ENCODE results near the gene ASNSD1.
A peak's percentile ranks its signal among the peaks of the same experiment; 100 is the strongest.
"Not testable (repeated sequence)": the region's sequence is repeated elsewhere in the genome, so short reads cannot be mapped to it uniquely, and the experiment has no call there.

Gene ASNSD1

DNA sequence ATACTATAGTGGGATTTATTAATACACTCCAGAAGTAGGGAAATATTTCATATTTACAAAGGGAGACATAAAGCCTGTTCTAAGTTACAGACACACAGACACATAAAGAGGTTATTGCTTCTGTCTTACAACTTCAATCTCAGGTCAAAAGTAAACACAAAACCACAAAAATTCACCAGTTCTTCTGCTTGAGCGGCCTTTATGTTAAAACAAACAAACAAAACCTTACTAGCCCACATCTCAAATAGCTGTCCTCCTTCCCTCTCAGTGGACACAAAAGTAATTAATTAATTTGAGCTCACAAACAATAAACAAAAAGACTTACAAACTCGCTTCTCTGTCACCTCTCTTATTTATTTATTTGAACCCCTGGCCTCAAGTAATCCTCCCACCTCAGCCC is 1.5 kb upstream of the ASNSD1 start:
- no peak overlapping the region for H3K4me3 Mint-ChIP-seq
- H3K4me1 Mint-ChIP-seq (ENCODE audit: low read depth): peaks cover 44% of the 10 kb centered on the region
- no peaks in the 10 kb centered on the region for H3K9me3 Mint-ChIP-seq
- peaks cover 11% of the 10 kb centered on the region for H3K36me3 Mint-ChIP-seq (ENCODE audit: low read depth)
- H3K27ac Mint-ChIP-seq: no peak overlapping the region
- no peak for DNase-seq (ENCODE audit: low spot score)
- H3K27me3 Mint-ChIP-seq (ENCODE audit: low read depth): no peaks in the 10 kb centered on the region

DNA sequence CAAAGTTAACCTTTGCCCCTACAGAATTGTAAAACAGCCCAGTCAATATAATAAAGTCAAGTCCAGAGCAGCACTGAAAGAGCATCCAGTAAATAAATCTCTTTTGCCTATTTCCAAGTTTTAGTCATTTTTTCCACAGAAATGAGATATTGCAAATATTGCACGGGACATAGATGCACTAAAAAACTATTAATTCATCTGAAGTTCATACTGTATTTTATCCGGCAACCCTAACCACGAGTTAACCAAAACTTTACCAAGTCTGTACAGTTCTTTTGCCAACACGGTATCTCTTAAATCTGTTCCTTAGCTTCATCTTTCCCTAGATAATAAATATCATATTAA is 484 bp upstream of the ASNSD1 start:
- H3K4me3 Mint-ChIP-seq: no peak overlapping the region
- no peaks in the 10 kb centered on the region for H3K27me3 Mint-ChIP-seq (ENCODE audit: low read depth)
- H3K27ac Mint-ChIP-seq: no peak overlapping the region
- H3K36me3 Mint-ChIP-seq (ENCODE audit: low read depth): peaks cover 13% of the 10 kb centered on the region
- peaks cover 48% of the 10 kb centered on the region for H3K4me1 Mint-ChIP-seq (ENCODE audit: low read depth)
- no peak for DNase-seq (ENCODE audit: low spot score)
- H3K9me3 Mint-ChIP-seq: no peaks in the 10 kb centered on the region

DNA sequence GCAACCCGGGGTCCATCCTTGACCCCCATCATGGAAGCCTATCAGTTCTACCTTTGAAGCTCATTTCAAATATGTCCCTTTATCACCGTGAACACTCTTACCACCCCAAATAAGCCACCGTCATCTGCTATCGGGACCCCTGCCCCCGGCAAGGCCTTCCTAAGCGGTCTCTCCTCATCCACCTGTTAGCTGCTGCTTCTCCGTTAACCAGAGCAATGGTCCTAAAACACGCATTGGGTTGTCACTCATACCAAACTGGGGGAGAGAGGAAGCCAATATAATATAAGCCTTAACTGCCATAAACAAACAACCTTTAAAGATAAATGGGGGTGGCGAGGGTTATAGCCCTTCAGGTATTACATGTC is 680 bp downstream of the ASNSD1 start:
- Mint-ChIP-seq H3K36me3 (ENCODE audit: low read depth) (peaks cover 23% of the 10 kb centered on the region), H3K9me3 (no peaks in the 10 kb centered on the region), H3K4me1 (ENCODE audit: low read depth) (peaks cover 42% of the 10 kb centered on the region), H3K27me3 (ENCODE audit: low read depth) (no peaks in the 10 kb centered on the region), H3K4me3 (no peak overlapping the region), H3K27ac (no peak overlapping the region)
- DNase-seq (ENCODE audit: low spot score): no peak

GRCh38 chr2:189662669-189663226 is 1.5 kb downstream of the ASNSD1 start:
- no peak for DNase-seq (ENCODE audit: low spot score)
- Mint-ChIP-seq H3K27me3 (ENCODE audit: low read depth) (no peaks in the 10 kb centered on the region), H3K9me3 (no peaks in the 10 kb centered on the region), H3K36me3 (ENCODE audit: low read depth) (peaks cover 31% of the 10 kb centered on the region), H3K27ac (no peak overlapping the region), H3K4me1 (ENCODE audit: low read depth) (peaks cover 39% of the 10 kb centered on the region), H3K4me3 (no peak overlapping the region)

DNA sequence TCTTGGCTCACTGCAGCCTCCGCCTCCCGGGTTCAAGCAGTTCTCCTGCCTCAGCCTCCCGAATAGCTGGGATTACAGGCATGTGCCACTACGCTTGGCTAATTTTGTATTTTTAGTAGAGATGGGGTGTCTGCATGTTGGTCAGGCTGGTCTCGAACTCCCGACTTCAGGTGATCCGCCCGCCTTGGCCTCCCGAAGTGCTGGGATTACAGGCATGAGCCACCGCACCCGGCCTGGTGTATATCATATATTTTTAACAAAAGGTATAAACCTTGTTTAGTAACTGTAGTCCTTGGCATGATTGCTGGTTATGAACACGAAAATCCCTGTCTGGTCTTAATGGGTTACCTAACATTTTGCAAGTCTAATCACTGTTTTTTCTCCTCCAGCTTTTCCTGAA is 2.1 kb downstream of the ASNSD1 start:
- not testable (repeated sequence) for DNase-seq (ENCODE audit: low spot score); H3K9me3 Mint-ChIP-seq; H3K27me3 Mint-ChIP-seq (ENCODE audit: low read depth); H3K27ac Mint-ChIP-seq
- peaks cover 34% of the 10 kb centered on the region for H3K36me3 Mint-ChIP-seq (ENCODE audit: low read depth)
- H3K4me3 Mint-ChIP-seq: peak overlapping the region; percentile 51
- peaks cover 34% of the 10 kb centered on the region for H3K4me1 Mint-ChIP-seq (ENCODE audit: low read depth)

DNA sequence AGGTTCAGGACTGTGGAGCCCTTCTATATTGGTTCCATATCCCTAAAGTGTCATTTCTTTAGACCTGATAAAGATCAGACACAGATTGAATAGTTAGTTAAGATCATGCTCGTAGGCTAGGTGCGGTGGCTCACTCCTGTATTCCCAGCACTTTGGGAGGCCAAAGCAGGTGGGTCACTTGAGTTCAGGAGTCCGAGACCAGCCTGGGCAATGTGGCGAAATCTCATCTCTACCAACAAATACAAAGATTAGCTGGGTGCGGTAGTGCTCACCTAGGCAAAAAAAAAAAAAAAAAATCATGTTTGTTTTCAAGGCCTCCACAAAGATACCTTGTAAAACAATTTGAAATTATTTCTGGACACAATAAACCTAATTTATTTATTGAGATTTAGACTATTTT is 8.7 kb downstream of the ASNSD1 start:
- Mint-ChIP-seq H3K36me3 (ENCODE audit: low read depth) (peaks cover 57% of the 10 kb centered on the region), H3K27ac (no peak overlapping the region), H3K9me3 (no peaks in the 10 kb centered on the region), H3K4me3 (no peak overlapping the region), H3K27me3 (ENCODE audit: low read depth) (no peaks in the 10 kb centered on the region), H3K4me1 (ENCODE audit: low read depth) (peaks cover 19% of the 10 kb centered on the region)
- DNase-seq (ENCODE audit: low spot score): no peak

GRCh38 chr2:189673661-189674373 is 12.6 kb downstream of the ASNSD1 start:
- peaks cover 18% of the 10 kb centered on the region for H3K4me1 Mint-ChIP-seq (ENCODE audit: low read depth)
- no peak for DNase-seq (ENCODE audit: low spot score)
- H3K9me3 Mint-ChIP-seq: peaks cover 13% of the 10 kb centered on the region
- H3K36me3 Mint-ChIP-seq (ENCODE audit: low read depth): peaks cover 57% of the 10 kb centered on the region
- peak overlapping the region; percentile 62 for H3K4me3 Mint-ChIP-seq
- H3K27ac Mint-ChIP-seq: peak overlapping the region; percentile 63
- H3K27me3 Mint-ChIP-seq (ENCODE audit: low read depth): no peaks in the 10 kb centered on the region

GRCh38 chr2:189674374-189675112 is 13.3 kb downstream of the ASNSD1 start, which contains the start of gene ANKAR:
Gene ANKAR, plus strand, starts transcription at chr2:189674670. Its CDS starts 1,821 bp downstream, at chr2:189676491.
- peaks cover 22% of the 10 kb centered on the region for H3K4me1 Mint-ChIP-seq (ENCODE audit: low read depth)
- peaks cover 55% of the 10 kb centered on the region for H3K36me3 Mint-ChIP-seq (ENCODE audit: low read depth)
- H3K27me3 Mint-ChIP-seq (ENCODE audit: low read depth): no peaks in the 10 kb centered on the region
- peaks cover 18% of the 10 kb centered on the region for H3K9me3 Mint-ChIP-seq
- peak within 1 kb of the TSS; percentile 97 for H3K27ac Mint-ChIP-seq
- peak within 1 kb of the TSS; percentile 93 for H3K4me3 Mint-ChIP-seq
- DNase-seq (ENCODE audit: low spot score): peak; percentile 85

GRCh38 chr2:189676471-189676870 is 15.2 kb downstream of the ASNSD1 start:
- peaks cover 51% of the 10 kb centered on the region for H3K36me3 Mint-ChIP-seq (ENCODE audit: low read depth)
- no peaks in the 10 kb centered on the region for H3K27me3 Mint-ChIP-seq (ENCODE audit: low read depth)
- DNase-seq (ENCODE audit: low spot score): no peak
- no peak overlapping the region for H3K4me3 Mint-ChIP-seq
- H3K4me1 Mint-ChIP-seq (ENCODE audit: low read depth): peaks cover 31% of the 10 kb centered on the region
- peaks cover 18% of the 10 kb centered on the region for H3K9me3 Mint-ChIP-seq
- H3K27ac Mint-ChIP-seq: no peak overlapping the region

GRCh38 chr2:189679226-189679625 is 18.0 kb downstream of the ASNSD1 start:
- peaks cover 21% of the 10 kb centered on the region for H3K4me1 Mint-ChIP-seq (ENCODE audit: low read depth)
- H3K4me3 Mint-ChIP-seq: no peak overlapping the region
- no peak overlapping the region for H3K27ac Mint-ChIP-seq
- peaks cover 42% of the 10 kb centered on the region for H3K36me3 Mint-ChIP-seq (ENCODE audit: low read depth)
- H3K27me3 Mint-ChIP-seq (ENCODE audit: low read depth): no peaks in the 10 kb centered on the region
- H3K9me3 Mint-ChIP-seq: peaks cover 18% of the 10 kb centered on the region
- DNase-seq (ENCODE audit: low spot score): no peak

DNA sequence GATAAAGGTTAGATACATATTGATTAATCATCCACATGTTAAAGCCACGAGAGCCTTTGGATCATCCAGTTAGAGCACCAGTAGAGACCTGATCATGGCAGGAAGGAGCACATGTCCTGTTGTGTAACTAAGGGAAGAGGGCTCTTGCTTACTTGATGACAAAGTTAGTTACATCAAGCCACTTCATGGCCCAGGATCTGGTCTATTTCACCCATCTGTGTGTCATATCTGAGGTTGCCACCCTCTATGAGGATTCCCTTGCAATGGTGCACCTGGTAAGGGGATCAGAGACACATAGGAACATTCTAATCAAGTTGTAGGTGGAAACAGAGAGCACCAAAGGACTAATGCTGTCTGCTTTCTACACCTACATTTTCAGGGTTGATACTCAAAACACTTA is 19.9 kb downstream of the ASNSD1 start:
- Mint-ChIP-seq H3K4me3 (no peak overlapping the region), H3K36me3 (ENCODE audit: low read depth) (peaks cover 34% of the 10 kb centered on the region), H3K27ac (no peak overlapping the region), H3K4me1 (ENCODE audit: low read depth) (peaks cover 23% of the 10 kb centered on the region), H3K9me3 (peaks cover 18% of the 10 kb centered on the region), H3K27me3 (ENCODE audit: low read depth) (no peaks in the 10 kb centered on the region)
- no peak for DNase-seq (ENCODE audit: low spot score)

DNA sequence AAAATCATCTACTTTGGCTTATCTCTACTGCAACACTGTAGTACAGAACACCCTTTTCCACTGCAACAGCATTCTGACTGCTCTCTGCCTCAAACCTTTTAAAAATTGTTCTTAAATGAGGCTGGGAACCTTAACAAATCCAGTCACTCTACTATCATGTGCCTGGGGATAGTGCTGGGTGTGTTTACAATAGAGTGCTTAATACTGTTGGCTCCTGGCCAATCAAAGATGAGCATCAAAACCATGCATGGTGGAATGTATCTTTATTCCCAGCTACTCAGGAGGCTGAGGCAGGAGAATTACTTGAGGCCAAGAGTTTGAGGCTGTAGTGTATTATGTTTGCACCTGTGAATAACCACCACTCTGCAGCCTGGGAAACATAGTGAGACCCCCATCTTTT is 20.6 kb downstream of the ASNSD1 start:
- H3K9me3 Mint-ChIP-seq: peaks cover 18% of the 10 kb centered on the region
- no peaks in the 10 kb centered on the region for H3K27me3 Mint-ChIP-seq (ENCODE audit: low read depth)
- no peak overlapping the region for H3K4me3 Mint-ChIP-seq
- H3K36me3 Mint-ChIP-seq (ENCODE audit: low read depth): peaks cover 29% of the 10 kb centered on the region
- DNase-seq (ENCODE audit: low spot score): no peak
- peaks cover 23% of the 10 kb centered on the region for H3K4me1 Mint-ChIP-seq (ENCODE audit: low read depth)
- H3K27ac Mint-ChIP-seq: no peak overlapping the region

GRCh38 chr2:189683348-189683747 is 22.1 kb downstream of the ASNSD1 start:
- Mint-ChIP-seq H3K4me1 (ENCODE audit: low read depth) (peaks cover 23% of the 10 kb centered on the region), H3K4me3 (no peak overlapping the region)

DNA sequence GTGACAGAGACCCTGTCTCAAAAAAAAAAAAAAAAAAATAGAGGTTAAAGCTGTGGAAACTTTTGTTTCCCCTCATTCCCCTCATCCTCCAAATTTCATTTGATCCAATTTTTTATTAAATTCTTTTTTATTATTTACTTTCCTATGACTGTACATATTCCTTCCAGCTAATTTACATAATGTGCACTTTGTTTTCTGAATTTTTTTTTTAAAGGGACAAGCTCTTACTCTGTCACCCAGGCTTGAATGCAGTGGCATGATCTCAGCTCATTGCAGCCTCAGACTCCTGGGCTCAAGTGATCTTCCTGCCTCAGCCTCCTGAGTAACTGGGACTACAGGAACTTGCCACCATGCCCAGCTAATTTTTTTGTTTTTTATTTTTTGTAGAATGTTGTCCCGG is 23.6 kb downstream of the ASNSD1 start:
- Mint-ChIP-seq H3K27ac (no peak overlapping the region), H3K27me3 (ENCODE audit: low read depth) (no peaks in the 10 kb centered on the region), H3K4me3 (no peak overlapping the region), H3K9me3 (no peaks in the 10 kb centered on the region), H3K36me3 (ENCODE audit: low read depth) (peaks cover 9% of the 10 kb centered on the region), H3K4me1 (ENCODE audit: low read depth) (peaks cover 17% of the 10 kb centered on the region)
- DNase-seq (ENCODE audit: low spot score): no peak

More at GRCh38 chr2:189683348-189683747, 22.1 kb downstream of the ASNSD1 start:
- Mint-ChIP-seq H3K36me3 (ENCODE audit: low read depth) (peaks cover 17% of the 10 kb centered on the region), H3K27me3 (ENCODE audit: low read depth) (no peaks in the 10 kb centered on the region), H3K27ac (no peak overlapping the region), H3K9me3 (peaks cover 9% of the 10 kb centered on the region)
- DNase-seq (ENCODE audit: low spot score): no peak

Measured in T-helper 2 cell treated with Interferon-gamma antibody and Interleukin-4, amounts not matched to agents 5 μg/mL and 100 μg/mL, for 36 hours (primary cell).